ENCODE data around the gene HTT. TPM values are rescaled to one million over a fixed set of nuclear protein-coding genes. Genes with fewer than 3 reads are reported as not detected.

HTT gene
- total RNA-seq, 4 donors from 2014 or later: 49.6 to 155 (median 83.1) TPM

DNA sequence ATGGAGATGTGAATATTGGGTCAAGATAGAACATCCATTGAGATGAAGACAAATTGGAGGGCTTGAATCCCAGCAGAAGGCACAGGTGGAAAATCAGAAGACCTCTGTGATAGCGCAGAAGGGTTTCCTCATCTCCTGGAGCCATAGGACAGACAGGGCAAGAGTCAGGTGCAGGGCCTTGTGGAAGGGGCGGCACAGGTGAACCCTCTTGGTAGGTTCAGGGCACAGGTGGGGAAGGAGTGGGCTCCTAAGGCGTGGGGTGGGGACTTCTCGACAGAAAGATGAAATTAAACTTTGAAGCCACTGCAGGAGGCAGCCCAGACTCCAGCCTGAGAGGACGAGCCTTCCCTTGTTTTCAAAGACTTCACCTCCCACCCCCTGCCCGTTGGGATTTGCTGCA lies 209.0 kb downstream of the HTT start:
- DNase-seq: no peak
- H3K4me3 ChIP-seq (replicated peaks in 1 of 3): no peak overlapping the region
- H3K36me3 ChIP-seq: no peaks in the 10 kb centered on the region
- H3K9me3 ChIP-seq: no peaks in the 10 kb centered on the region
- WGBS, 2 donors: 83 to 85% methylated on average over 6 of the region's 6 CpGs
- no peaks in the 10 kb centered on the region for H3K27me3 ChIP-seq
- TF ChIP-seq, protein P1, sequence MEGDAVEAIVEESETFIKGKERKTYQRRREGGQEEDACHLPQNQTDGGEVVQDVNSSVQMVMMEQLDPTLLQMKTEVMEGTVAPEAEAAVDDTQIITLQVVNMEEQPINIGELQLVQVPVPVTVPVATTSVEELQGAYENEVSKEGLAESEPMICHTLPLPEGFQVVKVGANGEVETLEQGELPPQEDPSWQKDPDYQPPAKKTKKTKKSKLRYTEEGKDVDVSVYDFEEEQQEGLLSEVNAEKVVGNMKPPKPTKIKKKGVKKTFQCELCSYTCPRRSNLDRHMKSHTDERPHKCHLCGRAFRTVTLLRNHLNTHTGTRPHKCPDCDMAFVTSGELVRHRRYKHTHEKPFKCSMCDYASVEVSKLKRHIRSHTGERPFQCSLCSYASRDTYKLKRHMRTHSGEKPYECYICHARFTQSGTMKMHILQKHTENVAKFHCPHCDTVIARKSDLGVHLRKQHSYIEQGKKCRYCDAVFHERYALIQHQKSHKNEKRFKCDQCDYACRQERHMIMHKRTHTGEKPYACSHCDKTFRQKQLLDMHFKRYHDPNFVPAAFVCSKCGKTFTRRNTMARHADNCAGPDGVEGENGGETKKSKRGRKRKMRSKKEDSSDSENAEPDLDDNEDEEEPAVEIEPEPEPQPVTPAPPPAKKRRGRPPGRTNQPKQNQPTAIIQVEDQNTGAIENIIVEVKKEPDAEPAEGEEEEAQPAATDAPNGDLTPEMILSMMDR (IDR thresholded peaks at IDR 0.05): no peak
- no peak for TF ChIP-seq POLR2A (IDR thresholded peaks at IDR 0.05)
- H3K4me1 ChIP-seq: no peaks in the 10 kb centered on the region
- intact Hi-C loops (cut with DNase I): no loop called here
- H3K27ac ChIP-seq: no peak overlapping the region

- intact Hi-C loops (cut with DNase I): no loop called here
- no peaks in the 10 kb centered on the region for H3K27me3 ChIP-seq
- TF ChIP-seq, protein P1 (IDR thresholded peaks at IDR 0.05): no peak
- no peak for TF ChIP-seq POLR2A (IDR thresholded peaks at IDR 0.05)
- no peak for DNase-seq
- H3K27ac ChIP-seq: no peak overlapping the region
- no peaks in the 10 kb centered on the region for H3K9me3 ChIP-seq
- H3K4me1 ChIP-seq: no peaks in the 10 kb centered on the region
- WGBS, 2 donors: 85 to 94% methylated on average over 11 to 13 of the region's 13 CpGs
- no peak overlapping the region for H3K4me3 ChIP-seq (replicated peaks in 1 of 3)
- no peaks in the 10 kb centered on the region for H3K36me3 ChIP-seq
These were observed 209.4 kb downstream of the HTT start for GRCh38 chr4:3283916-3284315.

DNA sequence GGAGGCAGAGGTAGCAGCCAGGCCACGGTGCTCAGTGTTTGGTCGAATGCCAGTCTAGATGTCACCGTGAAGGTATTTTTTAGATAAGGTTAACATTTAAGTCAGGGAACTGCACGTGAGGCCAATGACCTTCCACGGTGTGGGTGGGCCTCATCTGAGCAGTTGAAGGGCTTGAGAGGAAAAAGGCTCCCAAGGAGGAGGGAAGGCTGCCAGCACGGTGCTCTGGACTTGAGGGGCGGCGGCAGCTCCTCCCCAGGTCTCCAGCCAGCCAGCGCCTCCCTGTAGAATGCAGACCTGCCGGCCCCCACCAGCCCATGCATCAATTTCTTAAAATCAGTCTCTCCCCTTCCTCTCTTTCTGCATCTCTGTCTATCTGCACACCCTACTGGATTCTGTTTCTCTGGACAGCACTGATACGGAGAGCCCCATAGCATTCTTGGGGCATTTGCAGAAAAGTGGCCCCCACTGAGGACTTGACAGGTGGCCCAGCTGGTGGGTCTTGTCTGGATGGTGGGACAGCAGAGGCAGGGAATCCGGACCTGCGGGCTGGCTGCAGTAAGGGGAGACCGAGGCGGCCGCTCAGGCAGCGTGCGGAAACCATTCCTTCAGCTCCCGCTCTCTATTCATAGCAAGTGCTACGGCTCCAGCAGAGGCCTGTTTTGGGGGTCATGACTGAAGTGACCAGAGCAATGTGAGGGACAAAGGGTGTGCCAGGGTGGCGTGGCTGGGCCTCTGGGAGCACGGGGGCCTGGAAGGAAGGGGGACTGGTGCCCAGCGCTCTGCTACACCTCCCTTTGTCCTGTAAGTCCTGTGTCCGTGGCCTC lies 210.5 kb downstream of the HTT start:
- WGBS, 2 donors: 89 to 92% methylated on average over 21 to 24 of the region's 24 CpGs
- intact Hi-C loops (cut with DNase I): no loop called here
- DNase-seq: no peak
- no peak overlapping the region for H3K4me3 ChIP-seq (replicated peaks in 1 of 3)
- H3K27me3 ChIP-seq: no peaks in the 10 kb centered on the region
- H3K9me3 ChIP-seq: no peaks in the 10 kb centered on the region
- no peaks in the 10 kb centered on the region for H3K4me1 ChIP-seq
- no peak for TF ChIP-seq POLR2A (IDR thresholded peaks at IDR 0.05)
- TF ChIP-seq, protein P1 (IDR thresholded peaks at IDR 0.05): no peak
- H3K36me3 ChIP-seq: no peaks in the 10 kb centered on the region
- H3K27ac ChIP-seq: no peak overlapping the region

DNA sequence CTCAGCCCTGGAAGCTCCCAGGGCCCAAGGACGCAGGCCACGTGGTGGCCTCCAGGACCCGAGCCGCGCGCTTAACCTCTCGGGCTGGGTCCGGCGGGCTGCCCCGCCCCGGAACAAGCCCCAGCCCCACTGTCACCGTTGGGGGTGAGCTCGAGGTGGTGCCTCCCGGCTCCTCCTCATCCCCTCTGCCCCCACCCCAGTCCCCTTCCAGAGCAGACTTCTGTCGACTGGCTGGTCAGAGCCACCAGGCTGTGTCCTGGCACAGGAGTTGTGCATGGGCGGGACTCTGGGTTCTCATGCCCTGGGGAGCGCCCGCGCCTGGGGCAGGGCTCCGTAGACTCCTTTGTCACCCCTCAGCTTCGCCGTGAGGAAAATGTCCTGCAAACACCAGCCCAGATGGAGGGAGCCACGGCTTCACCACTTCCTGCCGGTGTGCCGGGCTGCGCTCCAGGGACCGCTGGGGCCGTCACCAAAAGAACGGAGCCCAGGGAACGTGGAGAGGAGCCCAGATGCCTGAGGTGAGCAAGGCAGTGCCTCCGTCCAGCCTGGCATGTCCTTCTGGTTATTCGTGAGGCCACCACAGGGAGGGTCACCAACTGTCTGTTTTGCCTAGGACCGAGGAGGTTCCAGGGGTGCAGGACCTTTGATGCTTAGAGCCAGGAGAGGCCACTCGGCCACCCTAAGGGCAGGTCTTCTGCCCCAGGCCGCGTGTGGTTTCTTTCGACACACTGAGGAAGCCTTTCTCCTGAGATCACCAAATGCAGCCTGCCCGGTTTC lies 211.3 kb downstream of the HTT start:
- TF ChIP-seq, protein P1 (IDR thresholded peaks at IDR 0.05): no peak
- TF ChIP-seq POLR2A (IDR thresholded peaks at IDR 0.05): no peak
- intact Hi-C loops (cut with DNase I): no loop called here
- no peak for DNase-seq
- WGBS, 2 donors: 80 to 87% methylated on average over 14 to 37 of the region's 38 CpGs
- Histone ChIP-seq H3K27me3 (no peaks in the 10 kb centered on the region), H3K4me1 (peaks cover 0 to under 1% of the 10 kb centered on the region in 2 donors), H3K4me3 (replicated peaks in 1 of 3) (no peak overlapping the region), H3K9me3 (no peaks in the 10 kb centered on the region), H3K36me3 (no peaks in the 10 kb centered on the region), H3K27ac (no peak overlapping the region)
